ENCODE measurements around the gene MXRA5.
"Not testable (repeated sequence)": the region's sequence is repeated elsewhere in the genome, so short reads cannot be mapped to it uniquely, and the experiment has no call there.

Gene MXRA5

DNA sequence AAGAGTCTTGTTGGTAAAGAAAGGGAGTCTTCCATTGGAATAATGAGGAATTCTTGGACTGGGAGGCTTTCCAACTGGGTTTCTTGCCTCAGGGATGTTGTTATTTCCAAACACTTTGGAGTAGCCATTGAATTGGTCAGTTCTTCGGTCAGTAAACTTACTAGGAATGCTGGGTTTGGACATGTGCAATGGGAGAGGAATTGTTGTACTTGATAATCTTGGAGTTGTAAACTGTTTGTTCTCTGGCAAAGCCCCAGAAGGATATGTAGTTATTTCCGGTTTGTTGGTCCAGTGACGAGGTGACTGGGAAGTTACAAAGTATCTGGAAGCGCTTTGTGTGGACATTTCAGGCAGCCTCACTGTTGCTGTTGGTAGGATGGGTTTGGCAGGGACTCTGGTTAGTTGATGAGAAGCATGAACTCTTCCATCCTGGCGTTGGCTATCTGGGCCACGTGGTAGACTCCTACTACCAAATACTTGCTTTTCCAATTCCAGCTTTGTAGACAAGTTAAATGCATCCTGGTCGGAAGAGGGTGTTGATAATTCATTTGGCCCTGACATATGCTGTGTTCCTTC, 25.9 kb downstream of the MXRA5 start:
- no peak for DNase-seq

DNA sequence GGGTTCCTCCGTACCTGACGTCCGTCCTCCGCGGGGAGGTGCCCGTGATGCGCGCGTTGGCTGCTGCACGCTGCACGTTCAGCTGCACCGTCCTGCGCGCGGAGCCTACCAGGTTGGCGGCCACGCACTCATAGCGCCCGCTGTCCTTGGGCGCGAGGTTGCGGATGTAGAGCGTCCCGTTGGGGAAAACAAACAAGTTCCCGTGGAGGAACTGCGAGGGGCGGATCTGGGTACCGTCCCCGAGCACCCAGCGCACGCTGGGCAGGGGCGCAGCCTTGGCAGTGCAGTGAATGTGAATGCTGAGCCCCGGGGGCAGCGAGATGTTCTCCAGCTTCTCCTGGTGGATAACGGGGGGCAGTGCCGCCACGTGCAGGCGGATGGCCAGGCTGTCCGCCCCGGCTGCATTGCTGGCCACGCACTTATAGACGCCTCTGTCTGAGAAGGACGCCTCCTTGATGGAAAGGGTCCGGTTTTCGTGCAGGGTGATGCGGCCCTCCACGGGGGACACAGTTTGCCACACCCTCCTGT, 29.2 kb downstream of the MXRA5 start:
- no peak for DNase-seq

DNA sequence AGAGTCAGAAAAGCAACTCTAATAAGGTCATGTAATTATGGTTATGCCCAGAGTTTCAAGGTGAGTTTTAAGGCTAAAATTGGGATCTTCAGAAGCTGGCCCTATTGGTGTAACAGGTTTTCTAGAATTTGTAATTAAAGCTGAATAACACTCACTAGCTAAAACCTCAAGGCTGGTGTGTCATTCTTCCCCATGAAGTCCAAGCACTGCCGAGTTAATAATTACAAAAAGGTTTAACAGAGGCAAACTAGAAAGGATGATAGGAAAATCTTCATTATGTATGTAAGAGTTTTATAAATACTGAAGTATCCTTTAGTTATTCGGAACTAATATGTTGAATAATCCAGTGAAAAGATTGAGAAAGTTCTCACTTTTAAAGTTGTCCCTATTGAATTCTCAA, 34.3 kb downstream of the MXRA5 start:
- DNase-seq = no peak

DNA sequence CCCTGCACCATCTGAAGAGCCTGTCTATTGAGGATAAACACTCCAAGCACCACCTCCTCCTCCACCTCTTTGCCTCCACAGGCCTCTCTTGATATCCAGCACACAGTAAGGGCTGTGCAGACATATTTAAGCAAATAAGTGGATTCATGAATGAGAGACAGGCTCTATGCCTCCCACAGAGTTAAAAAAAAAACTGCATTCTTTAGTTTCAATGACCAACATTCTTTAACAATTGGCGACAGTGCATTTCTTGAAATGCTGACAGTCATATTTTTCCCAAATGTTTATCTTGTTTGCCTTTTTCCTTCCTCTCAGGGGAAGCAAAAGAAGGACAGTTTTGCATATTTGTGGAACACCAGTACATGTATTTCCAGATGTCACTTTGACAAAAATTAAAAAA, 38.6 kb downstream of the MXRA5 start:
- DNase-seq = no peak

DNA sequence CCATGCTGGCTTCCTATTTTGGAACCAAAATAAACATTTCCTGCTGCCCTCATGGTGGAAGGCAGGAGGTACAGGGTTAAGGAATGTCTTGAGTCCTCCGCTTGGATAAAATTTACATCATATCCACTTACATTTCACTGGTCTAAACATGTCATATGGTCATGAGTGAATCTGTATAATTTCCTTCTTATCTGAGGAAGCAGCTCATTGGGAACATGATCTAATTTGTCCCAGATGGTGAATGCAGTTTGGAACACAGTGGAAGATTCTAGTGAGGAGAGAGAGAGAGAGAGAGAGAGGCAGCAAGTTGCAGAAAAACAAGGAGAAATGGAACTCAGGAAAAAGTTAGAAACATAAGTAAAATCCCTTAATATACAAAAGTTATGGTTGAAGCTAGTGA, 46.8 kb downstream of the MXRA5 start:
- no peak for DNase-seq

DNA sequence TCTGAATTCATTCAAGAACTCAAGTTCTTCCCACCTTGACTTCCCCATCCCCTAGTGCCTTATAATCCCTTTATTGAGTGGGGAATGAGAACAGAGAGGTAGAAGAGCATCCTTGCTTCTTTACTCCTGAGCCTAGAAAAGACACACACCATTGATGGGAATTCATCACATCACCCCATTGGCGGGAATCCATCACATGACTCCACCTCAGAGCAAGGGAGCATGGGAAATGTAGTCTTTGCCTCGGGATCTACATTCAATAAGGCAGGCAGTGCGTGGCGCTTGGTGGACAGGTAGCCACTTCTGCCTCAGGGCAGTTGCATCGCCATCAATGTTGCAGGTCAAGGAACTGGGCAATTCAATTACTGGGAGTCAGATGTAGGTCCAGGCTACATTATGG, 50.7 kb downstream of the MXRA5 start:
- DNase-seq = peak in 1 of 2 experiments; percentile 22

DNA sequence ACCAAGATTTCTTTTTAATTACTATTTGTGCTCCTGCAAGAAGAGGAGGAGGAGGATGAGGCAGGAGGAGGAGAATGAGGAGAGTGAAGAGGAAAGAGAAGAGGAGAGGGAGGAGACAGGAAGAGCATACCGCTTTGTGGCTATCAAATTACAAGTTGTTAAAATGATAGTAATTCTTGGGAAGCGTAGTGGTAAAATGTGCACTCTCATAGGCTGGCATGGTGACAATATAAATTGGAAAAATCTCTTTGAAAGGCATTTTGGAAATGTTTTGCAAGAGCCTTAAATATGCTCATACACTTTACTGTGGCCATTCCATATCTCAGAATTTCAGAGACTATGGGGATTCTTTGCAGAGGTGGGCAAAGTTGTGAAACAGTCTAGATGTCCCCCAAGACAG, 53.2 kb downstream of the MXRA5 start:
- no peak for DNase-seq

DNA sequence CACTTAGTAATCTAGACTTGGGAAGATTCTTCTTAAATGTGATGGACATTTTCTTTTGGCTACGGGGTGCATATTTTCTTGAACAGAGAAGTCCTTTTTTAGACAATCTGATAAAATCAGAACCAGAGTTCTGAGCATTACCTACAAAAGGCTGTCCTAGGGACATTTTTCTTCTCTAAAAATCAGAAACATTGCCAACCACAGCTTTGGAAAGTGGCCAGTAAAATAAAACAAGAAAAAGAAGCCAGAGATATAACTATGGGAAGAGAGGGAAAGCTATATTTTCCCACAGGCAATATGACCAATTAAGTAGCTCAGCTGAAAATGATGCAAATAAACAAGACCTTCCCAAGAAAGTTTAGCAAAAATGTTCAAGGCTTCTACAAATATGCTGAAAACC, 55.9 kb downstream of the MXRA5 start:
- DNase-seq = peak in 1 of 2 experiments; percentile 15

DNA sequence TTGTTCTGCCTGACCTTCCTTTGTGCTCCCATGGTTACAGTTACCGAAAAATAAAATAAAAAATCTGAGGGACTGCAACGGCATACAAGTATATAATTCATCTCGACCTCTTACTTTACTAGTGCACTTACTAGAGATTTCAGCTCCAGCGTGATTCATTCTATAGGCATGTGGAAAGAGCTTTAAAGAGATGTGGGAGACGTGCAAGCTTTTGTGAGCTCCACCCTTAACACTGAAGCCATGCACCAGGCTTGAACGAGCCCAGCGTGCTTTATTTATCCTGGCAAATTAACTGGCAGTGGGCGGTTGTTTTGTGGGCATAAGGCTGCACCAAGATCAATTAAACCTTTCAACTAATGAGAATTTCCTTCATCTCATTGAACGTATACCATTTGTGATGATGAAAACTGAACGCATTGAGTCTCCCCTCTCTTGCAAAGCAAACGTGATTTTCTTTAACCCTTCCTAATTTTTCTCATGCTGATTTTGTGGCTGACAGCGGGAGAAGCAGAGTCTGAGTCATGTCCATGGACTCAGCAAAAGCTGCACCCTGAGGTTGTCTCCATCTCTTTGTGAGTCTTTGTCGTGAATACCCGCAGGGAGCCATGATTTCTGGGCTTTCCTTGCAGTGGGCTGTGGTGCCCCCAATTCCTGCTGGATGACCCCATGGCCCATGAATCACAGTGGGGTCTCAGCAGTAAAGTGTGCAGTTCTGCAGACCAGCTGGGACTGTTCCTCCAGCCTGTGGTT, 60.1 kb downstream of the MXRA5 start:
- DNase-seq = no peak

DNA sequence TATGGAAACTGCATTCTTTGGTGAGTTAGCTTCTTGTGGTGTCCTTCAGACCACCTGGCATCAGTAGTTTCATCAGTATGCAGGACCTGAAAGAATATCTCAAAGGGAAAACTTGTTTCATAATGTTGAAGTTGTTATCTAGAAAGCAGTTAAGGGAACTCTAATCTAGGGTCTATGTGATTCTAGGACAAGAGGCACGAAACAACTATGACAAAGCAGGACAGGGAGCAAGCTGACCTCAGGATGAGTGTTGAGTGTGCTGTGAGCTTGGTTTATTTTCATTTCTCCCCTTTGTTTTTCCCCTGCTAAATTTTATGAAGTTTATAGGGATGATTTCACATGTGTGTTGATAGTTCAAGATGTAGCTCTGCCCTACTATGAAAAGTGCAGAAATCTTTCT, 65.7 kb downstream of the MXRA5 start:
- no peak for DNase-seq

DNA sequence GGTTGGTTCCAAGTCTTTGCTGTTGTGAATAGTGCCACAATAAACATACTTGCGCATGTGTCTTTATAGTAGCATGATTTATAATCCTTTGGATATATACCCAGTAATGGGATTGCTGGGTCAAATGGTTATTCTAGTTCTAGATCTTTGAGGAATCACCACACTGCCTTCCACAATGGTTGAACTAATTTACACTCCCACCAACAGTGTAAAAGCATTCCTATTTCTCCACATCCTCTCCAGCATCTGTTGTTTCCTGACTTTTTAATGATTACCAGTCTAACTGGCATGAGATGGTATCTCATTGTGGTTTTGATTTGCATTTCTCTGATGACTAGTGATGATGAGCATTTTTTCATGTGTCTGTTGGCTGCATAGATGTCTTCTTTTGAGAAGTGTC, 72.8 kb downstream of the MXRA5 start:
- DNase-seq = not testable (repeated sequence)

DNA sequence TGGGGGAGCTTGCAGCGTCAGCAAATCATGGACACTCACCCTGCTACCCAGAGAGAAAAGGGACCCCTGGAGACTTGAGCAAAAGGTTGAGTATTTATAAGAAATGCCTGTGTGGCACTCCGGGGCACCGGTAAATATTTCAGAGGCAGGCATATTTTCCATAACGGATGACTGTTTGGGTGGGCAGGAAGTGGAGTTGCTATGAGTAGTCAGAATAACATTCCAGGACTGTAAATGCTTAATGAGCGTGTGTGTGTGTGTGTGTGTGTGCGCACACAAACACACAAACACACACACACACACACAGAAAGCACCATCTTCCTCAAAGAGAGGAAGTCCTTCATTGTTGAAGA, 74.6 kb downstream of the MXRA5 start:
- DNase-seq = no peak

DNA sequence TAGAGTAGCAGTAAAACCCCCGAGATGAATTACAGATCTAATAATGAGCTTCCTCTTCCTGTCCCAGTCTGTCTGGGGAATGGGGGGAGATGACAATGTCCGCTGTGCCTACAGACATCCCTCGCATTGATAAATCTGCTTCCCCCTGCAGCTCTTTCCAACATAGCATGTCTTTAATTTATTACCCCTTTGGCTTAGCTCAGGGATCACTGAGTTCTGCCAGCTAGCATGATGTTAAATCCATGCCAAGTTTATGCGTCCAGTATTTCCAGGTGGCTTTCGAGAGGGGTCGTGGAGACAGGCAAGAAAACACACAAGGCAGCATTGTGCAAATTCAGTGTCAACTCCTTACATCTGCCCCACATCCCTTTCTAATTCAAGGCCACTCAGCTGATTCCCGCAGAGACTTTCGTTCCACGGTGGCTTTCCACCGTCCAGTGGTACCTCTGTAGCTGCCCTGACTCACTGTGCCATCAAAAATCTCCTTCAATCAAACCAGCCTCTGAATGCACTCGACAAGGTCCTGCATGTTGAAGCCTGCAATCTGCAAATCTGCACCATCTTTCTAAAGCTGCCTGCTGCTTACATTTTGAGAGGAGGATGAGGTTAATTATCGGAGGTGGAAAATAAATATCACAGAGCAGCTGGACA, 75.1 kb downstream of the MXRA5 start:
- DNase-seq = peak in 1 of 2 experiments; percentile 11

DNA sequence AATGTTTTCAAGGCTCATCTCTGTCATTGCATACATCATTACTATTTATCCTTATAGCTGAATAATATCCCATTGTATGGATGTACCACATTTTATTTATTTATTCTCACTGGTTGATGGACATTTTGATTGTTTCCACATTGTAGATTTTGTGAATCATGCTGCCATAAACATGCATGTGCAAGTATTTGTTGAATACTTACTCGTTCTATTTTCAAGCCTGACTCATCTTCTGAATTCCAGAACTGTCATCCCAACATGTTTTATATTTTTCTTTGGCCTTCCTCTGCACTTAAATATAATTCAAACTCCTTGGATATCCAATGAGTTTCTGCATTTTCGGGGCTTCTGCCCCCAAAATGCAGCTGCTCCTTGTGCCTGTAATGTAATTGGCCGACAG, 77.6 kb downstream of the MXRA5 start:
- DNase-seq = no peak

DNA sequence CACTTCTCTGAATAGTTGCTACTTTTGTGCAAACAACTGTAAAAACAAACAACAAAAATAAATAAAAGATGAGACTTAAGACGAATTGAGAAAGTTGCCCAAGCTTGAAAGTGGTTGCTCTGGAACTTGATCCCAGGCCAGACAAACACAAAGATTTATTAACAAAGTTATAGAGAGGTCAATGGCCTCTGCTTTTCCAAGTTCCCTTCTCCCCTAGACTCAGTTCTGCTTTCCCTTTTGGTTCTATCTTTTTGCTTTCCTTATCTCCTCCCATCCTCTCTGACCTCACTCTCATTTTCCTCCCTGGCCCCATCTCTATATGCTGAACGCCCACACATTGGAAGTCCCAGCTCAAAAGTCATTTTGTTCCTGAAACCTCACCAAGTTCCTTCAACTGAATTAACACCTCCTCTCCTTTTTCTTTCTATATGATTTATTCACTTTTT, 82.7 kb downstream of the MXRA5 start:
- no peak for DNase-seq

DNA sequence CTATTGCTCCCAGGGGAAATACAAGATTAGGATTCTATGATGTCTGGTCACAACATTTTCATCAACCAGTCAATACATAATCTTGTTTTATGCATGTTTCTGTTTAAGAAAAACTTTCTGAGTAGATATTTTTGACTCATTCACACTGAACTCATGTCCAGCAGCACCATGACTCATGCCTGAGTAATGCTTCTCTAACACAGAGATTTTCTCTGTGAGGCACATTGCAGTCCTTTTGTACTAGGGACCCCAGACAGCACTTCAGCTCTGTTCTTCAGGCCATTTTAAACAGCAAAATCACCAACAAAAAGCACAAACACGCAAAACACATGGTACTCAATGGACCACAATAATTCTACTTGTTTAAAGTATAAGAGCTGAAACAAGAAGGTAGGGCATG, 83.6 kb downstream of the MXRA5 start:
- peak in 1 of 2 experiments; percentile 15 for DNase-seq
